Subcutaneous abdominal adipose tissue (tissue), 5 donors: Measurements from ENCODE around the gene EML5.

ENCODE experiments used
- H3K27ac ChIP-seq: one replicate; pipeline ENCODE4 v1.7.0; 2013; ENCODE audit warnings: low read depth, mild to moderate bottlenecking, inconsistent platforms, low read length, moderate library complexity
- H3K27me3 ChIP-seq, 5 donors: one replicate each; pipeline ENCODE4 v1.7.0; 2013; ENCODE audit warnings: low read length in 5 of 5, inconsistent platforms in 1 of 5; ENCODE audit not compliant: control insufficient read depth in 5 of 5, insufficient read depth in 4 of 5
- H3K36me3 ChIP-seq, 5 donors: one replicate each; pipeline ENCODE4 v1.7.0; 2013; ENCODE audit warnings: low read length in 5 of 5; ENCODE audit not compliant: control insufficient read depth in 5 of 5, insufficient read depth in 5 of 5
- H3K4me1 ChIP-seq, 5 donors: one replicate each; pipeline ENCODE4 v1.7.0; 2013; ENCODE audit warnings: low read length in 5 of 5, mild to moderate bottlenecking in 3 of 5, moderate library complexity in 1 of 5; ENCODE audit not compliant: control insufficient read depth in 5 of 5, insufficient read depth in 5 of 5
- H3K4me3 ChIP-seq, 5 donors: one replicate each; pipeline ENCODE4 v1.7.0; 2013; ENCODE audit warnings: low read length in 5 of 5, low read depth in 1 of 5
- H3K9ac ChIP-seq, 5 donors: one replicate each; pipeline ENCODE4 v1.7.0; 2013; ENCODE audit warnings: low read length in 5 of 5, mild to moderate bottlenecking in 4 of 5, moderate library complexity in 3 of 5
- H3K9me3 ChIP-seq, 5 donors: one replicate each; pipeline ENCODE4 v1.7.0; 2013; ENCODE audit warnings: low read length in 5 of 5; ENCODE audit not compliant: control insufficient read depth in 5 of 5
- donor health status: healthy.
- donor health status: healthy.
- donor health status: healthy.
- donor health status: healthy.
- donor health status: healthy.

Gene EML5

DNA sequence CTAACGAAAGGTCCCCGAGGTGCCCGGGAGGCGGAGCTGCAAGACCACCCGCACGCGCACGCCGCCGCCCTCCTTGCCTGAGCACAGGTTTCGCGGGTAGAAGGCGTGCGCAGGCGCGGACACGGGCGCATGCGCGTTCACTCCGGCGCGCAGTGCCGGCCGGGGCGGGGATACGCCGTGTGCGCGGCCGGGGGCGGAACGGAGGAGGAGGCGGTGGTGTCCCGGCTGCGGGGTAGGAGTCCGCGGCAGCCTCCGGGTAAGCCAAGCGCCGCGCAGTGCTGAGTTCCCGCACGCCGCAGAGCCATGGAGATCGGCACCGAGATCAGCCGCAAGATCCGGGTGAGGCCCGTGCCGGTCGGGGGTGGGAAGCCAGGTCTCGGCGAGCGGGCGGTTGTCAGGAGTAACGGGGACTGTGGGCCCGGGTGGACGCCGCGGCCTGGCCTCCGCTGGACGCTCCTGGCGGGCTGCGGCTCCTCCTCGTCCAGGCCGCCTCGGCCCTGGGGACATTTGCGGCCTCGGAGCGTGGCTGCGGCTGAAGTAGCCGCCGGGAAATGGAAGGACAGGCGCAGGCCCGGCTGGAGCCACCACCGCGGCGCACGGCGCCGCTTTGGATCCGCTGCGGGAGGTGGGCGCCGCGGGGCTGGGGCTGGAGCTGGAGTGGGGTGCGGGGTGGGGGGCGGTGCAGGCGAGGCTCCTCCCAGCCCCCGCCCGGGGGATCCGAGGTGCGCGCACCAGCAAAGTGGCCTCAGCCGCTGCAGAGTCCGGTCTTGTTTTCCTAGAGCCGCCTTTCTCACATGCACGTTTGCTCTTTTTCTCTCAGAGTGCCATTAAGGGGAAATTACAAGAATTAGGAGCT is 229.7 kb downstream of the EML5 start, which contains the start of gene ZC3H14:
TSS of gene ZC3H14 (plus strand) at position 207 of the 856 bp plus-strand sequence. CDS start at position 304, 97 bp downstream.
- Histone ChIP-seq H3K36me3 (peaks cover 2 to 3% (median 3%) of the 10 kb centered on the region in 5 donors), H3K27me3 (no peaks in the 10 kb centered on the region), H3K9ac (peak within 1 kb of the TSS; percentile 6 to 93 (median 90)), H3K9me3 (no peaks in the 10 kb centered on the region), H3K4me1 (peaks cover 2 to 19% (median 17%) of the 10 kb centered on the region in 5 donors), H3K4me3 (peak within 1 kb of the TSS; percentile 71 to 98 (median 92)), H3K27ac (peak within 1 kb of the TSS; percentile 88)

DNA sequence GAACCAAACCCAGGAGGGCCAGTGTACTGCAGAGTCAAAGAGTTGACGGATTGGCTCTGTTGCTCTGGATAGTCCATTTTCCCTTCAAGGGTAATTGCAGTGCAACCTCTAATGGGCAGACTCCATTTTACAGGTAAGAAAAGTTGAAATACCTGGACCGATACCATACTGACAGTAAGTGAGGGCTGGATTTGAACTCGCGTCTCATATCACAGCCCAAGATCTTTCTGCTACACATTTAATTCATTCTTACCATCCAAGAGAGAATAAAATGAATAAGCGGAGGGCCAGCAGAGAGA is 230.3 kb downstream of the EML5 start:
- no peaks in the 10 kb centered on the region for H3K36me3 ChIP-seq
- no peaks in the 10 kb centered on the region for H3K9me3 ChIP-seq
- H3K27me3 ChIP-seq, result no peaks in the 10 kb centered on the region
- peaks cover 2 to 19% (median 17%) of the 10 kb centered on the region in 5 donors for H3K4me1 ChIP-seq
- H3K4me3 ChIP-seq, result peak overlapping the region; percentile 66 to 98 (median 92)
- peak overlapping the region in 4 of 5 donors; percentile 37 to 93 (median 86) for H3K9ac ChIP-seq
- H3K27ac ChIP-seq, result no peak overlapping the region
